ENCODE data around the gene TMED1.

- TF ChIP-seq CTCF (optimal IDR thresholded peaks at IDR 0.05 in 1 of 3, IDR thresholded peaks at IDR 0.05 in 1 of 3, conservative IDR thresholded peaks at IDR 0.05 in 1 of 3; ENCODE audit: extremely low read depth in 1 of 3, insufficient read depth in 2 of 3, low read length in 3 of 3) (no peak), EZH2 (IDR thresholded peaks at IDR 0.05; ENCODE audit: low read length) (no peak)
Measured at GRCh38 chr19:10850631-10851030, 14.6 kb upstream of the TMED1 start.
